ENCODE measurements around the gene LIMS1. TPM values are rescaled to one million over a fixed set of nuclear protein-coding genes. Genes with fewer than 3 reads are reported as not detected.
"Not testable (repeated sequence)": the region's sequence is repeated elsewhere in the genome, so short reads cannot be mapped to it uniquely, and the experiment has no call there.

LIMS1 gene
- total and polyA plus RNA-seq, 4 experiments from 2014 or later: 126 to 286 (median 186) TPM

DNA sequence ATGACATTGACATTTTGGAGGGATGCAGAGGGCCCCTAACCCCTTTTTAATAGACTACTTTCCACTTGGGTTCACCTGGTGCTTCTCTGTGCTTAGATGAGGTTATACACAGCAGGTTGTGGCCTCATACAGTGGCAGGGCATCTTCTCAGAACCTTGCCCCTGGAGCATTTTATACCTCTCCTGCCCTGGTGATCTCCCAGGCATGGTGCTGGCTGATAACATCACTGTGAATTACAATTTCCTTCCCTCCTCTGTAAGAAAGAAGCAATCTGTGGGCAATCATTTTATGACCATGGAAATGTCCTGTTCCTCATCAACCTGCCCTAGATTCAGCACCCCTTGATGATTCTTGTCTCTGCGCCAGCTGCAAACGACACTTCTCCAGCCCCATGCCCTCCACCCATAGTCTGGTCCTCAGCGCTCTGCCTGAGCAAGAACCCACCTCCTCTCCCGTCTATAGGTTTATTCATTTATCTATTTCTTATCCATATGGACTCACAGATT, 143.0 kb downstream of the LIMS1 start:
- DNase-seq; H3K4me3 Mint-ChIP-seq; H3K9me3 ChIP-seq (ENCODE audit: control insufficient read depth in 1 of 2, low read length in 2 of 2); H3K4me1 Mint-ChIP-seq; H3K27ac Mint-ChIP-seq; H3K27ac ChIP-seq (ENCODE audit: low read depth, low read length); H3K27me3 Mint-ChIP-seq; H3K9me3 Mint-ChIP-seq; H3K27me3 ChIP-seq (ENCODE audit: insufficient read depth, low read length); POLR2A ChIA-PET (ENCODE audit: partially characterized antibody); intact Hi-C loops (cut with micrococcal nuclease); H3K4me1 ChIP-seq (ENCODE audit: insufficient read depth, low read length); CTCF ChIA-PET (ENCODE audit: partially characterized antibody); H3K4me3 ChIP-seq (ENCODE audit: low read length in 2 of 2): not testable (repeated sequence)
- peaks cover 22 to 46% of the 10 kb centered on the region in 2 donors for H3K36me3 Mint-ChIP-seq
- H3K36me3 ChIP-seq (ENCODE audit: insufficient read depth, low read length): peaks cover 24% of the 10 kb centered on the region

DNA sequence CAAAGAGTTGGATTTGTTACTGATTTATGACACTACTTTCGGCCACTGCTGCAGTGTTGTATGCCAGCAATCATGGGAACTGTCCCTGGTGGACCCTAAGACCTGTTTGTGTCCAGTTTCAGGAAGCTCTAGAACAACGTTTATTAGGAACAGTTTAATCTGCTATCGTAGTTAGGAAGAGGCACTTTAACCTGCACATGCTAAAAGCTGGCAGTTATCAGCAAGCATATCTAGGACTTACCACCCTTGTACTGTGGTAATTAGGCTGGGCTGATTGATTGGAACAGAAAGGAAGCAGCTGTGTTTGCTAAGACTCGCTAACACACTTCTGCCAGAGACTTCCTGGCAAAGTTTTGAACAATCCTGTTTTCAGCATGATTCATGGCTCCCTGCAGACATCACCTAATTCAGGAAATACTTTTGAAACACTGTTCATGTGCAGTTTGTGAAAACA, 144.0 kb downstream of the LIMS1 start:
- POLR2A ChIA-PET (ENCODE audit: partially characterized antibody); H3K27me3 ChIP-seq (ENCODE audit: insufficient read depth, low read length); H3K4me3 Mint-ChIP-seq; H3K9me3 ChIP-seq (ENCODE audit: control insufficient read depth in 1 of 2, low read length in 2 of 2); H3K4me1 Mint-ChIP-seq; H3K27me3 Mint-ChIP-seq; H3K4me3 ChIP-seq (ENCODE audit: low read length in 2 of 2); DNase-seq; H3K4me1 ChIP-seq (ENCODE audit: insufficient read depth, low read length); H3K27ac ChIP-seq (ENCODE audit: low read depth, low read length); CTCF ChIA-PET (ENCODE audit: partially characterized antibody); H3K9me3 Mint-ChIP-seq; intact Hi-C loops (cut with micrococcal nuclease): not testable (repeated sequence)
- Mint-ChIP-seq H3K36me3 (peaks cover 22 to 44% of the 10 kb centered on the region in 2 donors), H3K27ac (peak overlapping the region in 2 of 7 donors; percentile 14 to 35)
- peaks cover 30% of the 10 kb centered on the region for H3K36me3 ChIP-seq (ENCODE audit: insufficient read depth, low read length)

DNA sequence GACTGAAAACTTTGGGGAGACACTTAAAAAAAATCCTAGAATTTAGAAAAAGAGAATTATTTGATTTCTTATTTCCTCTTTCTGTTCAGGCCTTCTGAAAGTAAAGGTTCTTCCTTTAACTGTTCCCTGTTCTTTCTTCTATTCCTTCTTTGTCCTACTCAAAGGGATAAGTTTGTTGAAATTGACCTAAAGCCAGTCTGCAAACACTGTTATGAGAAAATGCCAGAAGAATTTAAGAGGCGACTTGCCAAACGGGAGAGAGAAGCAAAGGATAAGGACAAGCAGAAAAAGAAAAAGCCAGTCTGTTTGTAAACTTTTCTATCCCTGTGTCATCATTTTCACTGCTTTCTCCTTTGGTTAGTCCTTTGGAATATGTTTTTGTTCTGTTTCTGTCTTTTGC, 146.5 kb downstream of the LIMS1 start:
- H3K4me3 Mint-ChIP-seq; H3K4me1 Mint-ChIP-seq; H3K27me3 Mint-ChIP-seq; DNase-seq; CTCF ChIA-PET (ENCODE audit: partially characterized antibody); H3K9me3 Mint-ChIP-seq; intact Hi-C loops (cut with micrococcal nuclease); H3K4me3 ChIP-seq (ENCODE audit: low read length in 2 of 2); H3K27ac ChIP-seq (ENCODE audit: low read depth, low read length); H3K9me3 ChIP-seq (ENCODE audit: control insufficient read depth in 1 of 2, low read length in 2 of 2); H3K4me1 ChIP-seq (ENCODE audit: insufficient read depth, low read length); POLR2A ChIA-PET (ENCODE audit: partially characterized antibody); H3K27me3 ChIP-seq (ENCODE audit: insufficient read depth, low read length): not testable (repeated sequence)
- peaks cover 26 to 47% of the 10 kb centered on the region in 2 donors for H3K36me3 Mint-ChIP-seq
- peaks cover 29% of the 10 kb centered on the region for H3K36me3 ChIP-seq (ENCODE audit: insufficient read depth, low read length)
- peak overlapping the region in 4 of 7 donors; percentile 13 to 54 (median 46) for H3K27ac Mint-ChIP-seq

DNA sequence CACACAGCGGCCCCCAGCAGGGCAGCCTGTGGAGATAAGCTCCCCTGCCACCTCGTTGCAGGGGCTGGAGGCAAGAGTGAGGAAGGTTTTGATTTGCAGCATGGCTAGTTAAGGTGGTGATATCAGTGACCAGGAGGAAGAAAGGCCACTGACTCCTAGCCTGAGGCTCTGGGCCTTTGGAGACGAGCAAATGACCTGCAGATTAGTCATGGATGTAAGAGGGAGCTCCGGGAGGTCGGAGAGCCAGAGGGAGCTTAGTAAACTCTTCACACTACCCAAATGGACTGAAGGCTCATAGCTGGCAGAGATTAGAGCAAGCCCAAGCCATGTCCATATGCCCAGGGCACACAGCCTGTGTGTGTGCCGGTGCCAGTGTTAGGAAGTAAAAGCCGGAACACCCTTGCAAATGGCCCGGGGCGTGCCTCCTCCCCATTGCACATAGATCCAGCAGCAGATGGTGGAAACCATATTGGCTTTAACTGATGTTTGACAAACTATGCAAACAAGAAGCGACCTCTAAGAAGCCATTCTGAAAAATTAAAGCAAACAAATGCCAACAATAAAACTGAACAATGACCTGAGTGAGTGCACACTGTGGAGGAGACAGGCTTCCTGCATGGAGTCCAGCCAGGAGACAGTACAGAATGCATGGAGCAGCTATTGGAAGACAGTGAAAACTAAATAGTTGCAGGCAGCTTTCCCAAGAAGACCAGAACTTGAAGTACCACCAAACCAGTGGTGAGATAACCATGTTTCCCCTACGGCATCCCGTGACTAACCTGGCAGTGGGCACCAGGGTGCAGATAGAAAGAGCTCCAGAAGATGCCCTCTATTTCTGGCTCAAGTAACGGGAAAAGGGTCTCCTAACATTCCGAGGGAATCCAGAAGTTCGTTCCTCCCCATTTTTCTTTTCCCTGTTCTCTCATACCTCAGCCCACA, 154.8 kb downstream of the LIMS1 start:
- H3K4me3 ChIP-seq (ENCODE audit: low read length in 2 of 2); CTCF ChIA-PET (ENCODE audit: partially characterized antibody); H3K27me3 Mint-ChIP-seq; H3K9me3 Mint-ChIP-seq; H3K4me3 Mint-ChIP-seq; intact Hi-C loops (cut with micrococcal nuclease); H3K27me3 ChIP-seq (ENCODE audit: insufficient read depth, low read length); H3K4me1 Mint-ChIP-seq; H3K9me3 ChIP-seq (ENCODE audit: control insufficient read depth in 1 of 2, low read length in 2 of 2); H3K36me3 ChIP-seq (ENCODE audit: insufficient read depth, low read length); H3K27ac ChIP-seq (ENCODE audit: low read depth, low read length); DNase-seq; H3K4me1 ChIP-seq (ENCODE audit: insufficient read depth, low read length); POLR2A ChIA-PET (ENCODE audit: partially characterized antibody): not testable (repeated sequence)
- peak overlapping the region in 3 of 7 donors; percentile 70 to 88 (median 71) for H3K27ac Mint-ChIP-seq
- H3K36me3 Mint-ChIP-seq: peaks cover 4 to 11% of the 10 kb centered on the region in 2 donors

DNA sequence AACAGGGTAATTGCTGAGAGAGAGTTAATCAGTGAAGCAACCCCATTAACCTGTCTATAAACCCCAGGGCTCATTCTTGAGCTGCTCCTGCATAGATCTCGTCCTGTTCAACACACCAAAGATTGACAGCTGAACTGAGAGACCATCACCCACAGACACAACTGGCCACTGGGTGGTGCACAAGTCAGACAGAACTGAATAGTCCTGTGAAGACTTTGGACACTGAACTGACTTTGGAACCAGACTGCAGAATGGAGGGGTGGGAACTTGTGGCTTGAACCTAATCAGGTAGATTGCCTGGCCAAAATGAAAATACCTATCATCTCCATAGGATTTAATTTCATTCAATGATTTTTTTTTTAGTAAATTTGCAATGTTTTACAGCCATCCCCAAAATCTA, 155.7 kb downstream of the LIMS1 start:
- H3K27me3 ChIP-seq (ENCODE audit: insufficient read depth, low read length); H3K27ac ChIP-seq (ENCODE audit: low read depth, low read length); H3K4me1 ChIP-seq (ENCODE audit: insufficient read depth, low read length); H3K36me3 ChIP-seq (ENCODE audit: insufficient read depth, low read length); H3K27me3 Mint-ChIP-seq; H3K9me3 Mint-ChIP-seq; POLR2A ChIA-PET (ENCODE audit: partially characterized antibody); intact Hi-C loops (cut with micrococcal nuclease); CTCF ChIA-PET (ENCODE audit: partially characterized antibody); H3K4me3 Mint-ChIP-seq; DNase-seq; H3K4me3 ChIP-seq (ENCODE audit: low read length in 2 of 2); H3K4me1 Mint-ChIP-seq; H3K9me3 ChIP-seq (ENCODE audit: control insufficient read depth in 1 of 2, low read length in 2 of 2); H3K36me3 Mint-ChIP-seq: not testable (repeated sequence)
- peak overlapping the region in 1 of 7 donors; percentile 22 for H3K27ac Mint-ChIP-seq

DNA sequence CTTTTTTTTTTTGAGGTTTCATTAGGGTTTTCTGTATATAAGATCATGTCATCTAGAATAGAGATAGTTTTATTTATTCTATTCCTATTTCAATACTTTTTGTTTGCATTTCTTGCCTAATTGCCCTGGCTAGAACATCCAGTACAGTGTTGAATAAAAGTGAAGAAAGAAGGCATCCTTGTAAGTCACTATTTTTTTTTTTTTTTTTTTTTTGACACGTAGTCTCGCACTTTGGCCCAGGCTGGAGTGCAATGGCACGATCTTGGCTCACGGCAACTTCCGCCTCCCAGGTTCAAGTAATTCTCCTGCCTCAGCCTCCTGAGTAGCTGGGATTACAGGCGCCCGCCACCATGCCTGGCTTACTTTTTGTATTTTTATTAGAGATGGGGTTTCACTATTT, 157.2 kb downstream of the LIMS1 start:
- ChIA-PET CTCF (ENCODE audit: partially characterized antibody) (interaction anchor here (0.7 to 0.9 kb wide), 2 partner anchors 55 to 340 kb away, joined by 3 to 4 read pairs; no protein-coding TSS in a partner anchor), POLR2A (ENCODE audit: partially characterized antibody) (no interaction called here)
- Histone ChIP-seq H3K4me1 (ENCODE audit: insufficient read depth, low read length) (no peaks in the 10 kb centered on the region), H3K27ac (ENCODE audit: low read depth, low read length) (no peak overlapping the region), H3K9me3 (ENCODE audit: control insufficient read depth in 1 of 2, low read length in 2 of 2) (no peaks in the 10 kb centered on the region), H3K4me3 (ENCODE audit: low read length in 2 of 2) (no peak overlapping the region), H3K27me3 (ENCODE audit: insufficient read depth, low read length) (no peaks in the 10 kb centered on the region), H3K36me3 (ENCODE audit: insufficient read depth, low read length) (no peaks in the 10 kb centered on the region)
- no peak for DNase-seq
- Mint-ChIP-seq H3K9me3 (no peaks in the 10 kb centered on the region), H3K36me3 (no peaks in the 10 kb centered on the region), H3K4me3 (no peak overlapping the region), H3K27me3 (no peaks in the 10 kb centered on the region), H3K27ac (no peak overlapping the region), H3K4me1 (peaks cover 0 to 1% (median 0%) of the 10 kb centered on the region in 4 donors)
- intact Hi-C loops (cut with micrococcal nuclease): no loop called here

DNA sequence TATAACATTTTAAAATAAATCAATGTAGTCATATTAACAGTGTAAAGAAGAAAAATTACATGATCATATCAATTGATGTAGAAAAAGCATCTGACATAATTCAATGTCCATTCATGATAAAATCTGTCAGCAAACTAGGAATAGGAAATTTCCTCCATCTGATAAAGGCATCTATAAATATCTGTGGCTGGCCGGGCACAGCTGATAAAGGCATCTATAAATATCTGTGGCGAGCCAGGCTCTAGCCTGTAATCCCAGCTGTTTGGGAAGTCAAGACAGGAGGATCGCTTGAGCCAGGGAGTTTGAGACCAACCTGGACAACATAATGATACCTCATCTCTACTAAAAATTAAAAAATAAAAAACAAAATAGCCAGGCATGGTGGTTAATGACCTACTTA, 166.9 kb downstream of the LIMS1 start:
- Histone ChIP-seq H3K27me3 (ENCODE audit: insufficient read depth, low read length) (no peaks in the 10 kb centered on the region), H3K9me3 (ENCODE audit: control insufficient read depth in 1 of 2, low read length in 2 of 2) (no peaks in the 10 kb centered on the region), H3K27ac (ENCODE audit: low read depth, low read length) (no peak overlapping the region), H3K4me1 (ENCODE audit: insufficient read depth, low read length) (no peaks in the 10 kb centered on the region), H3K4me3 (ENCODE audit: low read length in 2 of 2) (no peak overlapping the region), H3K36me3 (ENCODE audit: insufficient read depth, low read length) (no peaks in the 10 kb centered on the region)
- no peak for DNase-seq
- no peak overlapping the region for H3K4me3 Mint-ChIP-seq
- H3K27me3 Mint-ChIP-seq: no peaks in the 10 kb centered on the region
- H3K9me3 Mint-ChIP-seq: peaks cover 0 to 6% (median under 1%) of the 10 kb centered on the region in 8 donors
- ChIA-PET CTCF (ENCODE audit: partially characterized antibody) (no interaction called here), POLR2A (ENCODE audit: partially characterized antibody) (no interaction called here)
- no peaks in the 10 kb centered on the region for H3K4me1 Mint-ChIP-seq
- H3K36me3 Mint-ChIP-seq: no peaks in the 10 kb centered on the region
- no peak overlapping the region for H3K27ac Mint-ChIP-seq
- intact Hi-C loops (cut with micrococcal nuclease): no loop called here

All from CD4-positive, alpha-beta memory T cell (primary cell).